ENCODE measurements around the gene EGFR.

The EGFR gene

DNA sequence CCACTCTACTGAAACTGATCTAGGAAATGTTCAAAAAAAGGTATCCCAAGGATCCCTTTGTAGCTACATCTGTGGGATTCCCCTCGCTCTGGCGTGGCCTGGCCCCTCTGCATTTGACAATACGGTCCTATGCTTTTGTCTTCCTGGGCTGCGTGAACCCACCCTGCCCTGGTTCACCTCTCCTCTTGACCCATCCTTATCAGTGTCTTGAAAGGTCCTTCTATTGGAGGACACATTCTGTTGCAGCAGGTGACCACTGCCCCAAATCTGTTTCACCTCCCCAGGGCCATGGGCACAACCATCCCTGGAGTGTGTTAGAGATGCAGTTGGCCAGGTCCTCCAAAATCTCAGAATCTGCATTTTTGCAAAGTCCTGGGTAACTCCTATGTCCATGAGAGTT is 100.8 kb downstream of the EGFR start:
- H3K4me3 ChIP-seq (ENCODE audit: low read depth, low read length): no peak overlapping the region
- TF ChIP-seq, protein P1, sequence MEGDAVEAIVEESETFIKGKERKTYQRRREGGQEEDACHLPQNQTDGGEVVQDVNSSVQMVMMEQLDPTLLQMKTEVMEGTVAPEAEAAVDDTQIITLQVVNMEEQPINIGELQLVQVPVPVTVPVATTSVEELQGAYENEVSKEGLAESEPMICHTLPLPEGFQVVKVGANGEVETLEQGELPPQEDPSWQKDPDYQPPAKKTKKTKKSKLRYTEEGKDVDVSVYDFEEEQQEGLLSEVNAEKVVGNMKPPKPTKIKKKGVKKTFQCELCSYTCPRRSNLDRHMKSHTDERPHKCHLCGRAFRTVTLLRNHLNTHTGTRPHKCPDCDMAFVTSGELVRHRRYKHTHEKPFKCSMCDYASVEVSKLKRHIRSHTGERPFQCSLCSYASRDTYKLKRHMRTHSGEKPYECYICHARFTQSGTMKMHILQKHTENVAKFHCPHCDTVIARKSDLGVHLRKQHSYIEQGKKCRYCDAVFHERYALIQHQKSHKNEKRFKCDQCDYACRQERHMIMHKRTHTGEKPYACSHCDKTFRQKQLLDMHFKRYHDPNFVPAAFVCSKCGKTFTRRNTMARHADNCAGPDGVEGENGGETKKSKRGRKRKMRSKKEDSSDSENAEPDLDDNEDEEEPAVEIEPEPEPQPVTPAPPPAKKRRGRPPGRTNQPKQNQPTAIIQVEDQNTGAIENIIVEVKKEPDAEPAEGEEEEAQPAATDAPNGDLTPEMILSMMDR (IDR thresholded peaks at IDR 0.05; ENCODE audit: control insufficient read depth, extremely low read depth, insufficient read depth): no peak
- no peak for DNase-seq (ENCODE audit: low read depth)

DNA sequence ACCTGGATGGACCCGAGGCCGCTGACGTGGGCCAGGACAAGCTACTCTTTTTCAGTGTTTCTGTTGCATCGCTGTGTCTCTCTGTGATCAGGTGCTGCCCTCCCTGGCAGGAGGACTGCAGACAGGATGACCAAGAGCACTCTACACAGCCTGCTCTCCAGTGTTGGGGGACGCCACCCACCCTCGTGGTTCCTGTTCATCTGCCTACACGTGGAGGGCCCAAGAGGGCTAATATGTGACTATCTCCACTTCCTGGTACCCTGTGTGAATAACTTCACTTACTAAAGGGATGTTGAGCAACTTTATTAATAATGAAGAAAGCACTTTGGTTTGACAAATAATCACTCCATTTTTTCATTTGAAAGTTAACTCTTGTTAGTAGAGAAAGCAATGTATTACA is 101.3 kb downstream of the EGFR start:
- DNase-seq (ENCODE audit: low read depth): no peak
- TF ChIP-seq, protein P1 (IDR thresholded peaks at IDR 0.05; ENCODE audit: control insufficient read depth, extremely low read depth, insufficient read depth): no peak
- no peak overlapping the region for H3K4me3 ChIP-seq (ENCODE audit: low read depth, low read length)

GRCh38 chr7:55120501-55121198 is 101.8 kb downstream of the EGFR start:
- TF ChIP-seq, protein P1 (IDR thresholded peaks at IDR 0.05; ENCODE audit: control insufficient read depth, extremely low read depth, insufficient read depth): no peak
- DNase-seq (ENCODE audit: low read depth): no peak
- H3K4me3 ChIP-seq (ENCODE audit: low read depth, low read length): no peak overlapping the region

GRCh38 chr7:55121249-55121648 is 102.4 kb downstream of the EGFR start:
- TF ChIP-seq, protein P1 (IDR thresholded peaks at IDR 0.05; ENCODE audit: control insufficient read depth, extremely low read depth, insufficient read depth): no peak
- H3K4me3 ChIP-seq (ENCODE audit: low read depth, low read length): no peak overlapping the region
- no peak for DNase-seq (ENCODE audit: low read depth)

DNA sequence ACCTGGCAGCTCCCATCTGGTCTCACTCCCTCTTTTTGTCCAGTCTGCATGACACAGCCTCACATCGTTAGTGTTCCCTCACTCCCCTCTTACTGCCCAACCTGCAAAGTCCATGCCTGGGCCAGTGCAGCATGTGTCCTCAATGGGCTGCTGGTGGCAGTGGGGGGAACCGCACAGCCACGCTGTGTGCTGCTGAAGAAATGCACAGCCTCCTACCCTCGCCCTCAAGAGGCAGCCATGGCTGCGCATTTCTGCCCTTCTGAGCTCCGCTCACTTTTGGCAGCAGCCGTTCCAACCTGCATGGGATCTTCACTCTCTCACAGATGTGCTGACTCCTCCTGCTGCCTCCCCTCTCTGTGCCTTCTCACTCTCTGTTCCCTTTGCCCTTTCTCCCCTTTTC is 103.4 kb downstream of the EGFR start:
- TF ChIP-seq, protein P1 (IDR thresholded peaks at IDR 0.05; ENCODE audit: control insufficient read depth, extremely low read depth, insufficient read depth): no peak
- no peak for DNase-seq (ENCODE audit: low read depth)

GRCh38 chr7:55124989-55125875 is 106.4 kb downstream of the EGFR start:
- DNase-seq (ENCODE audit: low read depth): no peak
- no peak overlapping the region for H3K4me3 ChIP-seq (ENCODE audit: low read depth, low read length)
- TF ChIP-seq, protein P1 (IDR thresholded peaks at IDR 0.05; ENCODE audit: control insufficient read depth, extremely low read depth, insufficient read depth): no peak

More for the DNA sequence above, 103.4 kb downstream of the EGFR start:
- no peak overlapping the region for H3K4me3 ChIP-seq (ENCODE audit: low read depth, low read length)

All from LNCaP clone FGC (cell line).